HepG2 (cell line): ENCODE results near the gene LRP1-AS. TPM values are rescaled to one million over a fixed set of nuclear protein-coding genes. Genes with fewer than 3 reads are reported as not detected.

Source experiments
- ATF2 ChIP-seq: sonication (generic); formaldehyde crosslinking; IDR thresholded peaks from 2 replicates; pipeline ENCODE4 v1.4.0; 2020; ENCODE audit warnings: missing genetic modification reagents
- ATF7 ChIP-seq, 2 experiments: fragments of 450-650 bp in 1 of 2; sonication (generic) in 1 of 2; formaldehyde crosslinking in 1 of 2; IDR thresholded peaks; 2 replicates each; pipeline versions ENCODE4 v1.4.0 to v1.6.1; 2016 to 2020; ENCODE audit warnings: antibody characterized with exemption in 1 of 2, mild to moderate bottlenecking in 1 of 2, missing genetic modification reagents in 1 of 2
- CREB1 ChIP-seq, 2 experiments: fragments of 450-650 bp in 1 of 2; IDR thresholded peaks; 2 replicates each; pipeline ENCODE4 v1.6.1; 2016 to 2017; ENCODE audit warnings: control low read depth in 1 of 2, mild to moderate bottlenecking in 1 of 2, missing compliant biosample characterization in 1 of 2, missing genetic modification characterization in 1 of 2
- FOXM1 ChIP-seq: sonication (generic); formaldehyde crosslinking; IDR thresholded peaks from 2 replicates; pipeline ENCODE4 v1.5.0; 2020; ENCODE audit warnings: missing genetic modification reagents
- HCFC1 ChIP-seq: fragments of 150-350 bp; IDR thresholded peaks from 2 replicates; pipeline ENCODE4 v1.6.1; 2014; ENCODE audit warnings: low read depth, low read length
- HNRNPLL ChIP-seq: fragments of 200-400 bp; formaldehyde crosslinking; IDR thresholded peaks from 2 replicates; pipeline ENCODE4 v1.6.1; 2017; ENCODE audit warnings: mild to moderate bottlenecking, low read depth, low read length; ENCODE audit not compliant: poor library complexity, severe bottlenecking
- HOXA3 ChIP-seq: sonication (generic); formaldehyde crosslinking; IDR thresholded peaks from 2 replicates; pipeline ENCODE4 v1.5.0; 2020; ENCODE audit warnings: missing genetic modification reagents
- KDM5A ChIP-seq: fragments of 200-600 bp; sonication (generic); IDR thresholded peaks from 2 replicates; pipeline ENCODE4 v1.7.0; 2018; ENCODE audit warnings: antibody characterized with exemption, mild to moderate bottlenecking, low read length, borderline replicate concordance
- KMT2A ChIP-seq: sonication (generic); formaldehyde crosslinking; IDR thresholded peaks from 2 replicates; pipeline ENCODE4 v1.4.0; 2020; ENCODE audit warnings: missing genetic modification reagents
- MED1 ChIP-seq: sonication (generic); formaldehyde crosslinking; IDR thresholded peaks from 2 replicates; pipeline ENCODE4 v1.4.0; 2020; ENCODE audit warnings: missing genetic modification reagents
- MTA1 ChIP-seq: sonication (generic); formaldehyde crosslinking; IDR thresholded peaks from 2 replicates; pipeline ENCODE4 v1.4.0; 2020; ENCODE audit warnings: missing genetic modification reagents, mild to moderate bottlenecking, borderline replicate concordance
- MYC ChIP-seq: sonication (generic); formaldehyde crosslinking; IDR thresholded peaks from 2 replicates; pipeline ENCODE4 v1.9.0; 2021; ENCODE audit warnings: missing genetic modification reagents, borderline replicate concordance
- NCOA2 ChIP-seq: sonication (generic); formaldehyde crosslinking; IDR thresholded peaks from 2 replicates; pipeline ENCODE4 v1.8.0; 2022; ENCODE audit warnings: inconsistent platforms
- NFRKB ChIP-seq: fragments of 450-650 bp; IDR thresholded peaks from 2 replicates; pipeline ENCODE4 v1.6.1; 2017
- PATZ1 ChIP-seq: sonication (generic); formaldehyde crosslinking; IDR thresholded peaks from 2 replicates; pipeline ENCODE4 v1.4.0; 2020; ENCODE audit warnings: missing genetic modification reagents
- PCBP1 ChIP-seq: fragments of 200-400 bp; formaldehyde crosslinking; IDR thresholded peaks from 2 replicates; pipeline ENCODE4 v1.6.1; 2017; ENCODE audit warnings: mild to moderate bottlenecking, low read depth, low read length, borderline replicate concordance
- RFXAP ChIP-seq: sonication (generic); formaldehyde crosslinking; IDR thresholded peaks from 2 replicates; pipeline ENCODE4 v1.4.0; 2020; ENCODE audit warnings: missing genetic modification reagents, borderline replicate concordance
- SNAI1 ChIP-seq: sonication (generic); formaldehyde crosslinking; IDR thresholded peaks from 2 replicates; pipeline ENCODE4 v1.5.0; 2020; ENCODE audit warnings: mild to moderate bottlenecking, missing genetic modification reagents, borderline replicate concordance
- TIGD3 ChIP-seq: sonication (generic); formaldehyde crosslinking; IDR thresholded peaks from 2 replicates; pipeline ENCODE4 v1.5.1; 2020; ENCODE audit warnings: mild to moderate bottlenecking, missing genetic modification reagents, borderline replicate concordance
- TSC22D2 ChIP-seq: sonication (generic); formaldehyde crosslinking; IDR thresholded peaks from 2 replicates; pipeline ENCODE4 v1.5.1; 2020; ENCODE audit warnings: missing genetic modification reagents, mild to moderate bottlenecking, borderline replicate concordance
- ZFYVE20 ChIP-seq: sonication (generic); formaldehyde crosslinking; IDR thresholded peaks from 2 replicates; pipeline ENCODE4 v1.8.0; 2023; ENCODE audit warnings: low read depth, mild to moderate bottlenecking, moderate library complexity, missing genetic modification reagents, borderline replicate concordance
- ZNF547 ChIP-seq: sonication (generic); formaldehyde crosslinking; IDR thresholded peaks from 2 replicates; pipeline ENCODE4 v1.5.1; 2020; ENCODE audit warnings: mild to moderate bottlenecking, missing genetic modification reagents
- polyA plus RNA-seq, 8 experiments: library from polyadenylated mRNA; depleted of rRNA in 3 of 8; stranded (reverse) in 7 of 8; unstranded in 1 of 8; fragments of >200 nt; fragmentation: Illumina TruSeq in 4 of 8; extraction: Trizol in 4 of 8; gene quantifications; 2 replicates each; pipeline versions ENCODE4 v1.2.1 to v1.2.3, GENCODE V29; 2011 to 2016; ENCODE audit warnings: low read depth in 4 of 8, missing spikeins in 1 of 8, mixed read lengths in 1 of 8; ENCODE audit not compliant: insufficient read depth in 1 of 8
- total RNA-seq, 5 experiments: library from RNA; depleted of rRNA; stranded (reverse); fragments of >200 nt; fragmentation: Illumina TruSeq; extraction: Trizol; gene quantifications; 2 replicates each; pipeline ENCODE4 v1.2.3, GENCODE V29; 2016; ENCODE audit warnings: low read depth in 1 of 5

The LRP1-AS gene
- total and polyA plus RNA-seq, 2 of the 13 experiments (the other 11 are each of a cell fraction or from before 2014, with no cell fraction given): 0.20 TPM; not detected in 1

- TF ChIP-seq TIGD3 (CRISPR knock-in tag) (no peak), SNAI1 (CRISPR knock-in tag) (no peak), TSC22D2 (CRISPR knock-in tag) (no peak), HCFC1 (no peak), NCOA2 (CRISPR knock-in tag) (no peak), HNRNPLL (no peak), ATF2 (CRISPR knock-in tag) (no peak), PCBP1 (no peak), MYC (CRISPR knock-in tag) (peak; percentile 76), HOXA3 (CRISPR knock-in tag) (peak; percentile 8; the same call in 1 of the 2 replicates), ZFYVE20 (CRISPR knock-in tag) (no peak), KMT2A (CRISPR knock-in tag) (no peak), KDM5A (no peak), NFRKB (no peak), RFXAP (no peak), CREB1 (IDR thresholded peaks at IDR 0.05) (no peak), CREB1 (CRISPR knock-in tag; IDR thresholded peaks at IDR 0.05) (no peak), ATF7 (IDR thresholded peaks at IDR 0.05) (no peak), ATF7 (CRISPR knock-in tag; IDR thresholded peaks at IDR 0.05) (peak; percentile 35), FOXM1 (CRISPR knock-in tag) (no peak), PATZ1 (peak; percentile 67), ZNF547 (CRISPR knock-in tag) (no peak), MTA1 (CRISPR knock-in tag) (no peak), MED1 (CRISPR knock-in tag) (no peak)
Measured at GRCh38 chr12:57110104-57111030, 37.1 kb downstream of the LRP1-AS start (continued).
